HFF-Myc (cell line): ENCODE data around the gene FBXO36.

Experiments used
- DNase-seq: peaks from one replicate; pipeline ENCODE4 v3.0.0-alpha.2; 2011; ENCODE audit warnings: low read depth; ENCODE audit errors: extremely low read depth
- H3K4me3 ChIP-seq: replicated peaks from 2 replicates; pipeline ENCODE4 v1.5.1; 2011; ENCODE audit warnings: low read depth, mild to moderate bottlenecking, control low read depth, low read length
- CTCF ChIP-seq: IDR thresholded peaks from 2 replicates; pipeline ENCODE4 v1.5.1; 2012; ENCODE audit warnings: mild to moderate bottlenecking, low read depth, low read length, control low read depth; ENCODE audit errors: missing control alignments

FBXO36 gene

GRCh38 chr2:230023313-230023712, 101.0 kb downstream of the FBXO36 start:
- no peak for TF ChIP-seq CTCF
- no peak overlapping the region for H3K4me3 ChIP-seq
- no peak for DNase-seq

- no peak overlapping the region for H3K4me3 ChIP-seq
- TF ChIP-seq CTCF, result no peak
- no peak for DNase-seq
Observed at GRCh38 chr2:230042195-230042594, 119.9 kb downstream of the FBXO36 start.

- TF ChIP-seq CTCF, result no peak
- H3K4me3 ChIP-seq, result no peak overlapping the region
- no peak for DNase-seq
Observed at GRCh38 chr2:230043025-230043424, 120.7 kb downstream of the FBXO36 start.

- no peak for DNase-seq
- H3K4me3 ChIP-seq, result no peak overlapping the region
- no peak for TF ChIP-seq CTCF
Observed at GRCh38 chr2:230043461-230043860, 121.2 kb downstream of the FBXO36 start.

- no peak for DNase-seq
- no peak overlapping the region for H3K4me3 ChIP-seq
- TF ChIP-seq CTCF, result no peak
Observed at GRCh38 chr2:230046491-230046890, 124.2 kb downstream of the FBXO36 start.

GRCh38 chr2:230048010-230048671, 125.8 kb downstream of the FBXO36 start:
- H3K4me3 ChIP-seq, result no peak overlapping the region
- DNase-seq, result no peak
- TF ChIP-seq CTCF, result no peak

- no peak for DNase-seq
- no peak for TF ChIP-seq CTCF
- H3K4me3 ChIP-seq, result no peak overlapping the region
Observed at GRCh38 chr2:230050136-230050535, 127.8 kb downstream of the FBXO36 start.
